Medulla oblongata (tissue), 1 donor: Measurements from ENCODE around the gene GNMT.
"Not testable (repeated sequence)": the region's sequence is repeated elsewhere in the genome, so short reads cannot be mapped to it uniquely, and the experiment has no call there.

ENCODE experiments used
- DNase-seq: peaks from one replicate; pipeline ENCODE4 v3.0.0-alpha.2; 2015; ENCODE audit errors: extremely low spot score

The GNMT gene

DNA sequence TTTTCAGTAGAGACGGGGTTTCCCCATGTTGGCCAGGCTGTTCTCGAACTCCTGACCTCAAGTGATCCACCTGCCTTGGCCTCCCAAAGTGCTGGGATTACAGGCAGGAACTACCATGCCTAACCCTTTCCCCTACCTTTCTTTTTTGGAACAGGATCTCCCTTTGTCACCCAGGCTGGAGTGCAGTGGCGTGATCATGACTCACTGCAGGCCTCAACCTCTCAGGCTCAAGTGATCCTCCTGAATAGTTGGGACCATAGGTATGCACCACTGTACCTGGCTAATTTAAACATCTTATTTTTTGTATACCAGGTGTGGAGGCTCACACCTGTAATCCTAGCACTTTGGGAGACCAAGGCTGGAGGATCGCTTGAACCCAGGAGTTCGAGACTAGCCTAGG, 19.2 kb upstream of the GNMT start:
- not testable (repeated sequence) for DNase-seq

DNA sequence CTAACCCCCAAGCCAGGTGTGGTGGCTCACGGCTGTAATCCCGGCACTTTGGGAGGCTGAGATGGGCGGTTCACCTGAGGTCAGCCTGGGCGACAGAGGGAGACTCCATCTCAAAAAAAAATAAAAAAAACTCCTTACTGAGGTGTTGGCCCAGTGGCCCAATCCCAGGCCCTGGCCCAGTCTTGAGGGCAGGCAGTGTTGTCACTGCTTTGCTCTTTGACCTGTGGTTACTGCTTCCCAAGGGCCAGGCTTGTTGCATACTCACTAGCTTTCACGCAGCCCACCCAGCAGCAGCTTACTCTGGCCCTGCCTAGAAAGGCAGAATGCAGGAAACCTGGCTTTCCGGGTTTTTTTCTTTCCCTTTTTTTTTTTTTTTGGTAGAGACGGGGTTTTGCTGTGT, 18.1 kb upstream of the GNMT start:
- DNase-seq, result no peak

DNA sequence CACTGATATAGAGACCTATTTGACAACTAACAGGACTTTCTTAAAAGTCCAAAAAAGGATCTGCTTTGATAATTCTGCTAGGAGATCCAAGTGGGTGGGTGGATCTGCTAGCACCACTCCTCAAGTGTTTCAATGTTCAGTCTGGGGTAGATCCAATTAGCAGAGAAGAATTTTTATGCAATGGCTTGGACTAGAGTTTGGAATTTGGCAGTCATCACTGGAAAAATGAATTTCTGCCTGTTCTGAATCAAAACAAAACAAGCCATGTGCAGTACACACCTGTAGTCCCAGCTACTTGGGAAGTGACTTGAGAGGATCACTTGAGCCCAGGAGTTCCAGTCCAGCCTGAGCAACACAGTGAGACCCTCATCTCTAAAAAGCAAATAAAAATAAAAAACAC, 12.6 kb upstream of the GNMT start:
- no peak for DNase-seq

- DNase-seq, result no peak
Observed at GRCh38 chr6:42952389-42952788, 8.2 kb upstream of the GNMT start.

- DNase-seq, result not testable (repeated sequence)
Observed at GRCh38 chr6:42954405-42954804, 6.1 kb upstream of the GNMT start.

DNA sequence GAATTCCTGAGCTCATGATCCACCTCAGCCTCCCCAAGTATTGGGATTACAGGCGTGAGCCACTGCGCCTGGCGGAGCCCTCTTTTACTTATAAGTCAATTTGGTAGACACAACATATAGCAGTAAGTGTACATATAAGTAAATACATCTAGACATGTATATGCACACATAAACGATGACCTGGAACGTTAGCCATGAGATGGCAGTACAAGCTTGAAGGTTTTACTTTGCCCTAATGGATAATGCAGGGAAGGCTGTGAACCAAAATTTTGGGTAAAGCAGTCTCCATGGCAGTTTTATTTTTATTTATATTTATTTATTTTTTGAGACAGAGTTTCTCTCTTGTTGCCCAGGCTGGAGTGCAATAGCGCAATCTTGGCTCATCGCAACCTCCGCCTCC, 2.4 kb upstream of the GNMT start:
- no peak for DNase-seq

- no peak for DNase-seq
Observed at GRCh38 chr6:42959917-42960242, 674 bp upstream of the GNMT start.

DNA sequence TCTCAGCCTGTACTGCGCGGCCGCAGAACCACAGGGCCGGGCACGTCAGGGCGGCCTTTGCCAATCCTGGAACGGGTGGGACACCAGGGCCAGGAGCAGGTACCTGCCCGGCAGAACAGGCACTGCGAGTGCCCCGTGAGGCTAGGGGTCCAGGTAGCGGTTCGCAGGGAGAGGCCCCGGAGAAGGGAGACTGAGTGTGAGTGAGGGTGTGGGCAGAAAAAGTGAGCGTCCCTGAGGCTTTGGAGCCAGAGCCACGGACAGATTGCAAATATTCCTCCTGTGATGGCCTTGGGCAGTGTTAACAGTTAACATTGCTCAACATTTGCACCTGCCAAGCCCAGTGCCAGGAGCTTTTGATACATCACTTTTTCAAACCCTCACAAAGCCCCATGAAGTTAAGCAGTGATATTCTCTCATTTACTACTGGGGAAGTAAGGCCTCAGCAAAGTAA, 491 bp downstream of the GNMT start:
- DNase-seq, result no peak

DNA sequence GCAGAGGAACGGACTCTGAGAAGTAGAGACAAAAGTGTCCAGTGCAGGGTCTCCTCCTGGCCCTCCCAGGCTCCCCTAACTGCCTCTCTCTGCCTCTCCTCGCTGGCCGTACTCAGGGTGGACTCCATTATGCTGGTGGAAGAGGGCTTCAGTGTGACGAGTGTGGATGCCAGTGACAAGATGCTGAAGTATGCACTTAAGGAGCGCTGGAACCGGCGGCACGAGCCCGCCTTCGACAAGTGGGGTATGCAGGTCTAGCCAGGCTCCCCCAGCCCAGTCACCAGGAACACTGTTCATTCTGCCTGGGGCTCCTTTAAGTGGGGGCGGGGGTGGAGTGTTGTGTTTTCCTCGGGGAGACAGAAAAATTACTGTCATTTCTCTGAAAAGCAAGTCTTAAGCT, 1.5 kb downstream of the GNMT start:
- no peak for DNase-seq

DNA sequence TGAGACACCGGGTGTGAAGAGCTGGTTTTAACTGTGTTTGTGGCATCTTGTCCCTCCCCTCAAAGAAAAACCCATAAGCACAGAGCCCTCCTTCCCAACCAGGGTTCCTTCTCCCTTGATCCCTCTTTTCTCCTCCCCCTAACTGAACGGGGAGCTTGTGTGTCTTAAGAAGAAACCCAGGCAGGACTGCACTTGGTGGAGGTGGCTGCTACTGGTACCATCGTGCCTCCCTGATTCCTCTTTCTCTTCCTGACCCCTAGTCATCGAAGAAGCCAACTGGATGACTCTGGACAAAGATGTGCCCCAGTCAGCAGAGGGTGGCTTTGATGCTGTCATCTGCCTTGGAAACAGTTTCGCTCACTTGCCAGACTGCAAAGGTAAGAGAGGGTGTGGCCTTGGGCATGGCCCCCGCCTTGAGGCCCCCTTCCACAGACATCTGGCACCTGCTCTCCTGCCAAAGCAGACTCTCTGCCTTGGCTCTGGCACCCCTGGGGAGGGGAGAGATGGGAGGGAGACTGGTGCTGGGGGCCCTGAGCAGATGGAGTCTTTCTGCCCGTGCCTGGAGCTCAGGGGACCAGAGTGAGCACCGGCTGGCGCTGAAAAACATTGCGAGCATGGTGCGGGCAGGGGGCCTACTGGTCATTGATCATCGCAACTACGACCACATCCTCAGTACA, 2.1 kb downstream of the GNMT start:
- DNase-seq, result no peak

DNA sequence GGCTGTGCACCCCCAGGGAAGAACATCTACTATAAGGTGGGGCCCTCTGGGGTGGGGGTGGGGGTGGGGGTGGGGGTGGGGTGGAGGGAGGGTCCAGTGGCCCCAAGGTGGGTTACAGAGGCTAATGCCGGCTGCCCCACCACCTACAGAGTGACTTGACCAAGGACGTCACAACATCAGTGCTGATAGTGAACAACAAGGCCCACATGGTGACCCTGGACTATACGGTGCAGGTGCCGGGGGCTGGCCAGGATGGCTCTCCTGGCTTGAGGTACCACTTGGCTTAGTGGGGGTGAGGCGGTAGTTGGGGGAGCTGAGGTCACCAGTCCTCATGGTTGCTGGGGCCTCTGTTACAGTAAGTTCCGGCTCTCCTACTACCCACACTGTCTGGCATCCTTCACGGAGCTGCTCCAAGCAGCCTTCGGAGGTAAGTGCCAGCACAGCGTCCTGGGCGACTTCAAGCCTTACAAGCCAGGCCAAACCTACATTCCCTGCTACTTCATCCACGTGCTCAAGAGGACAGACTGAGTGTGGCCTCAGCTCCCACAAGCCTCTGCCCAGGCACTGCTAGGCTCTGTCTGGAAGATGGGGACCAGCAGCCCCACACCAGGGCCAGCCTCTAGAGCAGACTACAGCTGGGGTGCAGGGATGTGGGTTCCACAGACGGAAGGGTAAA, 2.8 kb downstream of the GNMT start:
- no peak for DNase-seq

DNA sequence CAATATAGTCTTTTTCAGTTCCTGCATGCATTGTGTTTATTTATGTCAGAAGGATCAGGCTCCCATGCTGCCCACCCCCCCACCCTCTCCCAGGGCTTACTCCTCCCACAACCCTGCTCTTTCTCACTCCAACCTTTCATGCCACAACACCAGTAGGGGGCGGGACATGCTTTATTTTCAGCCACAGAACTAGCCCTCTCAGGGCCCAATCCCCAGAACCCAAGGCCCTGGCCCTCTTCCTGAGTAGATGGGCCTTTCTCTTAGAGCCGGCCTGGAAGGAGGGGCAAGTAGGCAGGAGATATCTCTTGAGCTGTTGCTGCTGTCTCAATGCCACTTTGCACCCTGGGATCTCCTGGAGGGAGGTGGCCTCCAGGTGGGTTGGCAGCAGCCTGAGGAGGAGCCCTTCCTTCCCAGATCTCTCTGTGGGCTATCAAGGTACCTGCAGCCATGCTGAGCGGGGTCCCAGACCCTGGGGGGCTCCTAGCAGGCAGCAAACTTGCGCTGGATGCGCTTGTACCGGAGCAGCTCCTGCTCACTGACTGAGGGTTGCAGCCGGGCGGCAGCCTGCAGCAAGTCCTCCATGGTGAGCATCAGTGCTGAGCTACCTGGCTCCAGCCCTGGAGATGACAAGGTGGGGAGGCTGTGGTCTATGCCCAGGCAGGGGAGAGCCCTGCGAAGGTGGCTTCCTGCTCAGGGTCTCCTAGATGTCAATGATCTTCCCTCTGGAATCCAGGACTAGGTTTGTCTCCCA, 3.5 kb downstream of the GNMT start:
- DNase-seq, result no peak

GRCh38 chr6:42966571-42966970, 6.0 kb downstream of the GNMT start:
- DNase-seq, result no peak

GRCh38 chr6:42967228-42967627, 6.7 kb downstream of the GNMT start:
- no peak for DNase-seq

GRCh38 chr6:42968126-42968701, 7.7 kb downstream of the GNMT start:
- no peak for DNase-seq

DNA sequence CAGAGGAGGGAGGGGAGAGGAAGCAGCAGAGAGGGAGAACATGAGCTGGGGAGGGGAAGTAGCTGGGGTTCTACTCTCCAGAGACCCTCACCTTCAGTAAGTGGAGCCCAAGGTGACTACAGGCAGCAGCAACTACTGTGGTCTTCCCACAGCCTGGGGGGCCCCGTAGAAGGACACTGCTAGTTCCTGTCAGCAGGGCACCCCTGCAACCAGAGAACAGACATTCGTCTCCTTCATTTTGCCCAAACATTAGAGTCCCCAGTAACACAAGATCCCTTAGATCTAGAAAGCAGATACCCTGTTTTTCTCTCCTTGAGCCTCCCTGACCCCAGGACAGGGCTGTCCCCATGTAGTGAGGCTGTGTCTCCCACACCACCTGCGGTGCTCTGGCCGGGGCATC, 8.2 kb downstream of the GNMT start:
- DNase-seq, result no peak

GRCh38 chr6:42969431-42969830, 8.9 kb downstream of the GNMT start:
- no peak for DNase-seq

DNA sequence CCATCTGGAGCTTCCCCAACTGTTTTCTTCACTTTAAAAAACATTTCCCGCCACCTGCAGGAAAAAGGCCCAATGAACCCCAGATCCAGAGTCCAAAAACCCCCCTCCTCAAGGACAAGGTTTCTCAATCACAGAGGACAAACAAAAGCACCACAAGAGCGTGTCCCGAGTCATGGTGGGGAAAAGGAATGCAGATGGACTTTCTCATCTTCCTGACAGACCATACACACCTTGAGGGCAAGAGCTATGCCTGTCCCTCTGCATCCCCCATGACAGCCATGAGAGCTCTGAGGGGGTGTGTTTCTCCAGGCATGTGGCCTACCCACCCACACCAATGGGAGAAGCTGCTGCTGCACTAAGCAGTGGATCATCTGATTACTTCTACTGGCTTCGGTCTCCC, 9.4 kb downstream of the GNMT start:
- no peak for DNase-seq

- DNase-seq, result no peak
Observed at GRCh38 chr6:42970871-42971612, 10.5 kb downstream of the GNMT start.

DNA sequence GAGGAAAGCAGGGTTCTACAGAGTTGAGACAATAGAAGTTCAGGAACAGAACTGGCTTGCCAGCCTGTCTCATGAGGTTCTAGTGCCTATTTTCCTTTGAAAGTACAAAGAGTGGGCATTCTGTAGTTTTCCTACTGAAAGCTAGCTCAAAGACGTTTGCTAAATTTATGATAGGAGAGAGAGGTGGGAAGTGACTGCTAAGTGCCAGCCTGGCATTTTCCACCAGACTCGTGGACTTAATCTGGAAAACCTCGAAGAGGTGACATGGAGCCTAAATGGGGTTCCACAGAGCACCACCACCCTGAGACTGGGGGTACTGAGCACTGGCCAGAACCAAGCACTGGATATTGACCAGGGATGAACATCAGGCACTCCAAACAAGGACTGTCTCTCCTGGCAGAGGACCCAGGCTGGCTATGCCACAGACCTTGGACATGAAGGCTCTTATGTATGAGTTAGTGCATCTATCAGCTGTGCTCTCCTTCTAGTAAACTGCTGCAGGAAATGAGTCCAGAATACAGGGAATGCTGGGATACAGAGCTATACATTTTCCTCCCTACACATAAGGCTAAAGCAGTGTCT, 11.3 kb downstream of the GNMT start:
- DNase-seq, result no peak

GRCh38 chr6:42973926-42974325, 13.4 kb downstream of the GNMT start:
- DNase-seq, result no peak
